GM23338 (cell line): ENCODE measurements around the gene OR9A2. TPM values are rescaled to one million over a fixed set of nuclear protein-coding genes. Genes with fewer than 3 reads are reported as not detected.

Source experiments
- ATAC-seq: fragments of 200-7000 bp; cut with Tn5 transposase; 3 replicates; pipeline ENCODE4 v1.9.1; 2020
- DNase-seq: peaks from one replicate; pipeline ENCODE4 v3.0.0-alpha.2; 2015; ENCODE audit warnings: low spot score
- H2AFZ ChIP-seq: fragments of 200-600 bp; sonication (generic); 2 replicates; pipeline ENCODE4 v1.8.0; 2016; ENCODE audit warnings: antibody characterized with exemption, mild to moderate bottlenecking, moderate library complexity
- H3F3A ChIP-seq: fragments of 200-600 bp; sonication (generic); replicated peaks from 2 replicates; pipeline ENCODE4 v1.8.0; 2017; ENCODE audit warnings: antibody characterized with exemption, mixed run types, low read depth
- H3K27ac ChIP-seq: fragments of 200-600 bp; sonication (generic); 2 replicates; pipeline ENCODE4 v1.6.1; 2016; ENCODE audit warnings: low read depth
- H3K27me3 ChIP-seq: fragments of 200-600 bp; sonication (generic); 2 replicates; pipeline ENCODE4 v1.8.0; 2016; ENCODE audit warnings: mild to moderate bottlenecking, mixed run types, moderate library complexity; ENCODE audit not compliant: insufficient read depth
- H3K36me3 ChIP-seq: fragments of 200-600 bp; sonication (generic); 2 replicates; pipeline ENCODE4 v1.8.0; 2016; ENCODE audit warnings: mild to moderate bottlenecking; ENCODE audit not compliant: insufficient read depth
- H3K4me1 ChIP-seq: fragments of 200-600 bp; sonication (generic); 2 replicates; pipeline ENCODE4 v1.8.0; 2016; ENCODE audit warnings: mild to moderate bottlenecking, moderate library complexity; ENCODE audit not compliant: insufficient read depth
- H3K4me2 ChIP-seq: fragments of 200-600 bp; sonication (generic); 2 replicates; pipeline ENCODE4 v1.7.1; 2017; ENCODE audit warnings: mixed run types
- H3K4me3 ChIP-seq: fragments of 200-600 bp; sonication (generic); 2 replicates; pipeline ENCODE4 v1.6.1; 2016; ENCODE audit warnings: mixed run types
- H3K79me2 ChIP-seq: fragments of 200-600 bp; sonication (generic); replicated peaks from 2 replicates; pipeline ENCODE4 v1.8.0; 2017; ENCODE audit warnings: mild to moderate bottlenecking; ENCODE audit not compliant: insufficient read depth
- H3K9me2 ChIP-seq: fragments of 200-600 bp; sonication (generic); 2 replicates; pipeline ENCODE4 v1.8.0; 2017; ENCODE audit not compliant: insufficient read depth
- H4K20me1 ChIP-seq: fragments of 200-600 bp; sonication (generic); replicated peaks from 2 replicates; pipeline ENCODE4 v1.8.0; 2017; ENCODE audit warnings: mild to moderate bottlenecking; ENCODE audit not compliant: insufficient read depth
- H3K27ac Mint-ChIP-seq: 2 replicates; pipeline ENCODE4 v1.8.0; 2020; ENCODE audit warnings: inconsistent platforms, mild to moderate bottlenecking, moderate library complexity, mixed read lengths
- H3K27me3 Mint-ChIP-seq: 3 replicates; pipeline ENCODE4 v1.8.0; 2022; ENCODE audit warnings: low read depth, mild to moderate bottlenecking, moderate library complexity, mixed read lengths, inconsistent platforms; ENCODE audit not compliant: insufficient read depth, poor library complexity
- H3K36me3 Mint-ChIP-seq: 3 replicates; pipeline ENCODE4 v1.8.0; 2021; ENCODE audit warnings: low read depth, mild to moderate bottlenecking, inconsistent platforms, moderate library complexity, mixed read lengths
- H3K4me1 Mint-ChIP-seq: 3 replicates; pipeline ENCODE4 v1.8.0; 2020; ENCODE audit warnings: mild to moderate bottlenecking, inconsistent platforms, mixed read lengths
- H3K4me3 Mint-ChIP-seq: 3 replicates; pipeline ENCODE4 v1.8.0; 2021; ENCODE audit warnings: moderate library complexity, mild to moderate bottlenecking, inconsistent platforms, mixed read lengths
- H3K9me3 Mint-ChIP-seq: 3 replicates; pipeline ENCODE4 v1.8.0; 2020; ENCODE audit warnings: moderate library complexity, mild to moderate bottlenecking, inconsistent platforms, mixed read lengths
- CREB1 ChIP-seq: fragments of 250-450 bp; sonication (Bioruptor Pico); IDR thresholded peaks from 2 replicates; pipeline ENCODE4 v1.5.0; 2020; ENCODE audit warnings: low read depth, mild to moderate bottlenecking, moderate library complexity
- EZH2 ChIP-seq: fragments of 200-600 bp; sonication (generic); IDR thresholded peaks from one replicate; pipeline ENCODE4 v1.8.0; 2017; ENCODE audit warnings: antibody characterized with exemption, mild to moderate bottlenecking, low read depth; ENCODE audit not compliant: unreplicated experiment
- JUNB ChIP-seq: IDR thresholded peaks from one replicate; pipeline ENCODE4 v1.6.1; 2016; ENCODE audit warnings: antibody characterized with exemption; ENCODE audit not compliant: unreplicated experiment
- POLR2AphosphoS5 ChIP-seq: IDR thresholded peaks from 2 replicates; pipeline ENCODE4 v1.6.1; 2016; ENCODE audit warnings: antibody characterized with exemption, low read depth
- STAT1 ChIP-seq: IDR thresholded peaks from one replicate; pipeline ENCODE4 v1.6.1; 2016; ENCODE audit warnings: antibody characterized with exemption; ENCODE audit not compliant: unreplicated experiment
- ZNF114 ChIP-seq: fragments of 250-450 bp; sonication (Bioruptor Pico); IDR thresholded peaks from 2 replicates; pipeline ENCODE4 v1.5.0; 2020; ENCODE audit warnings: mild to moderate bottlenecking, moderate library complexity
- ZNF331 ChIP-seq: fragments of 250-450 bp; sonication (Bioruptor Pico); IDR thresholded peaks from 2 replicates; pipeline ENCODE4 v1.5.0; 2020; ENCODE audit warnings: low read depth, mild to moderate bottlenecking, moderate library complexity
- polyA plus RNA-seq: library from polyadenylated mRNA; unstranded; fragments of >200 nt; fragmentation: Nextera tagmentation; extraction: Ambion mirVana; gene quantifications from 2 replicates; pipeline ENCODE4 v1.2.1, GENCODE V29; 2016
- total RNA-seq: library from RNA; depleted of rRNA; stranded (reverse); fragments of >200 nt; shearing (Covaris generic); gene quantifications from 2 replicates; pipeline ENCODE4 v1.2.3, GENCODE V29; 2014
- TF ChIP-seq, protein P1 (sequence below): IDR thresholded peaks from 2 replicates; pipeline ENCODE4 v1.6.1; 2016; ENCODE audit warnings: antibody characterized with exemption
- TF ChIP-seq, protein P2 (sequence below): IDR thresholded peaks from one replicate; pipeline ENCODE4 v1.6.1; 2018; ENCODE audit warnings: antibody characterized with exemption; ENCODE audit not compliant: unreplicated experiment
- TF ChIP-seq, protein P3 (sequence below), 2 experiments: fragments of 200-600 bp in 1 of 2; sonication (generic) in 1 of 2; conservative IDR thresholded peaks; 2 replicates each; pipeline versions ENCODE4 v1.5.1 to v1.6.1; 2016 to 2017; ENCODE audit warnings: antibody characterized with exemption in 2 of 2, low read depth in 2 of 2, mild to moderate bottlenecking in 2 of 2, moderate library complexity in 1 of 2

The OR9A2 gene
- total and polyA plus RNA-seq, 2 experiments from 2014 or later, result not detected

DNA sequence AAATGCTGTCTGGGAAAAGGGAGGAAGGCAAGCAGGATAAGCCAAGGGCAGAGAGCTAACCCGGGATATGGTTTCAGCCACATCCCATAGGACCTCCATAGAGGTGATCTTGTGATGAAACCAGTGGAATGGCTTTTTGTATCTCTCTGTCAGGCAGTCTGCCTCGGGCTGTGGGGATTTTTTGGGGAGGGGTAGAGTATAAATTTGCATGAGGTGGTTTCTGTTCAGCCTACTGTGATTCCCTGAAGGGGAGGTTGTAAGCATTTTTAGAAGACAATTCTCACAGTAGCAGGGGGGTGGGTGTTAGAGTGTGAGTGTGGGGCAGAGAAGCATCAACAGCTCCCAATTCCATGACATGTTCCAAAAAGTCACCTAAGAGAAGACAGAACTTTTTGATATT is 11.8 kb downstream of the OR9A2 start (continued):
- TF ChIP-seq, protein P1, sequence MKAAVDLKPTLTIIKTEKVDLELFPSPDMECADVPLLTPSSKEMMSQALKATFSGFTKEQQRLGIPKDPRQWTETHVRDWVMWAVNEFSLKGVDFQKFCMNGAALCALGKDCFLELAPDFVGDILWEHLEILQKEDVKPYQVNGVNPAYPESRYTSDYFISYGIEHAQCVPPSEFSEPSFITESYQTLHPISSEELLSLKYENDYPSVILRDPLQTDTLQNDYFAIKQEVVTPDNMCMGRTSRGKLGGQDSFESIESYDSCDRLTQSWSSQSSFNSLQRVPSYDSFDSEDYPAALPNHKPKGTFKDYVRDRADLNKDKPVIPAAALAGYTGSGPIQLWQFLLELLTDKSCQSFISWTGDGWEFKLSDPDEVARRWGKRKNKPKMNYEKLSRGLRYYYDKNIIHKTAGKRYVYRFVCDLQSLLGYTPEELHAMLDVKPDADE, result no peak
- TF ChIP-seq POLR2AphosphoS5, result no peak

DNA sequence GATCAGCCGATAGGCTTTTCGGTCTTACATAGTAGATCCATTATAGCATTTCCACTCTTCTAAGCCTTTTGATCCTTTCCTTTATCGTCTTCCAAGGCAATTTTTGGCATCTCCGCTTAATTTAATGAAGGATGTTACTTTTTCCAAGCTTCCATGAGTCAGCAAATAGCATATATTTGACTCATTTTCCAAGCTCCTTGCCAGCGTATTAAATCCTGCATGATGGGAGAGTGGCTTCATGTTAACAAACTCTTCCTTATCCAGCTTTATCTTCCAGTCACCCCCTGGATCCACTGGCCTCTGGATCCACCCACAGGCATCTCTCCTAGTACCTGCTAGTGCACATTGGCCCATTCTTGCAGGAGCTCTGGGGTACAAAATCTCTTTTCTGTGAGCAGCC is 13.0 kb downstream of the OR9A2 start:
- H3K4me3 Mint-ChIP-seq, result no peak overlapping the region
- ATAC-seq (no peak), DNase-seq (no peak)
- Histone ChIP-seq H3K9me2 (no peaks in the 10 kb centered on the region), H4K20me1 (no peaks in the 10 kb centered on the region), H3K79me2 (no peaks in the 10 kb centered on the region), H3K36me3 (no peaks in the 10 kb centered on the region), H3K27me3 (no peaks in the 10 kb centered on the region), H3F3A (no peaks in the 10 kb centered on the region), H3K4me3 (no peak overlapping the region), H3K27ac (no peak overlapping the region), H3K4me1 (no peaks in the 10 kb centered on the region), H3K4me2 (no peak overlapping the region), H2AFZ (no peak overlapping the region)
- H3K9me3 Mint-ChIP-seq, result no peaks in the 10 kb centered on the region
- H3K27ac Mint-ChIP-seq, result no peak overlapping the region
- no peaks in the 10 kb centered on the region for H3K36me3 Mint-ChIP-seq
- H3K4me1 Mint-ChIP-seq, result no peaks in the 10 kb centered on the region; the same call in 2 of the 3 replicates
- H3K27me3 Mint-ChIP-seq, result no peaks in the 10 kb centered on the region
- TF ChIP-seq STAT1, result no peak

DNA sequence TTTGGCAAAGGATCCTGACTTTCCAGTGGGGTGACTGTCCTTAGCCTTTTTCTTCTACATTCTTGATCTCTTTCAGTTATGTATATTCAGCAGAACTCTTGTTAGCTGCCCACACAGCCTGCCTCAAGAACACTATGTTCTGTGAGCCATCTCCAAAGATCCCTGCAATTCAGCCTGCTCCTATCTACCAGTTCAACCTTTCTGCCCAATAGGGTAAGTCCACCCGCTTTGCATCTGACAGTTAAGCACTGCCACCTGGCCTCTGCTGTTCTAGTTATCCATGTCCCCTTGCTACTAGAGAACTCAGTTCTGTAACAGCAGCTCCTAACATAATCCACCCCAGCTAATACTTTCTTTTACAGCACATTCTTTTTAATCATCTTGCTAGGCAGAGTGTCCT is 13.5 kb downstream of the OR9A2 start:
- Histone ChIP-seq H3K27ac (no peak overlapping the region), H3K9me2 (no peaks in the 10 kb centered on the region), H2AFZ (no peak overlapping the region), H3F3A (no peaks in the 10 kb centered on the region), H3K79me2 (no peaks in the 10 kb centered on the region), H4K20me1 (no peaks in the 10 kb centered on the region), H3K36me3 (no peaks in the 10 kb centered on the region), H3K27me3 (no peaks in the 10 kb centered on the region), H3K4me3 (no peak overlapping the region), H3K4me2 (no peak overlapping the region), H3K4me1 (no peaks in the 10 kb centered on the region)
- no peaks in the 10 kb centered on the region for H3K9me3 Mint-ChIP-seq
- H3K4me1 Mint-ChIP-seq, result no peaks in the 10 kb centered on the region; the same call in 2 of the 3 replicates
- H3K27me3 Mint-ChIP-seq, result no peaks in the 10 kb centered on the region
- ATAC-seq, result no peak
- DNase-seq, result no peak
- H3K36me3 Mint-ChIP-seq, result no peaks in the 10 kb centered on the region
- H3K27ac Mint-ChIP-seq, result no peak overlapping the region
- no peak overlapping the region for H3K4me3 Mint-ChIP-seq
- TF ChIP-seq EZH2 (no peak), ZNF114 (CRISPR knock-in tag) (no peak), CREB1 (CRISPR knock-in tag) (no peak), JUNB (no peak), STAT1 (no peak), ZNF331 (CRISPR knock-in tag) (no peak), POLR2AphosphoS5 (no peak)
- TF ChIP-seq, protein P2, sequence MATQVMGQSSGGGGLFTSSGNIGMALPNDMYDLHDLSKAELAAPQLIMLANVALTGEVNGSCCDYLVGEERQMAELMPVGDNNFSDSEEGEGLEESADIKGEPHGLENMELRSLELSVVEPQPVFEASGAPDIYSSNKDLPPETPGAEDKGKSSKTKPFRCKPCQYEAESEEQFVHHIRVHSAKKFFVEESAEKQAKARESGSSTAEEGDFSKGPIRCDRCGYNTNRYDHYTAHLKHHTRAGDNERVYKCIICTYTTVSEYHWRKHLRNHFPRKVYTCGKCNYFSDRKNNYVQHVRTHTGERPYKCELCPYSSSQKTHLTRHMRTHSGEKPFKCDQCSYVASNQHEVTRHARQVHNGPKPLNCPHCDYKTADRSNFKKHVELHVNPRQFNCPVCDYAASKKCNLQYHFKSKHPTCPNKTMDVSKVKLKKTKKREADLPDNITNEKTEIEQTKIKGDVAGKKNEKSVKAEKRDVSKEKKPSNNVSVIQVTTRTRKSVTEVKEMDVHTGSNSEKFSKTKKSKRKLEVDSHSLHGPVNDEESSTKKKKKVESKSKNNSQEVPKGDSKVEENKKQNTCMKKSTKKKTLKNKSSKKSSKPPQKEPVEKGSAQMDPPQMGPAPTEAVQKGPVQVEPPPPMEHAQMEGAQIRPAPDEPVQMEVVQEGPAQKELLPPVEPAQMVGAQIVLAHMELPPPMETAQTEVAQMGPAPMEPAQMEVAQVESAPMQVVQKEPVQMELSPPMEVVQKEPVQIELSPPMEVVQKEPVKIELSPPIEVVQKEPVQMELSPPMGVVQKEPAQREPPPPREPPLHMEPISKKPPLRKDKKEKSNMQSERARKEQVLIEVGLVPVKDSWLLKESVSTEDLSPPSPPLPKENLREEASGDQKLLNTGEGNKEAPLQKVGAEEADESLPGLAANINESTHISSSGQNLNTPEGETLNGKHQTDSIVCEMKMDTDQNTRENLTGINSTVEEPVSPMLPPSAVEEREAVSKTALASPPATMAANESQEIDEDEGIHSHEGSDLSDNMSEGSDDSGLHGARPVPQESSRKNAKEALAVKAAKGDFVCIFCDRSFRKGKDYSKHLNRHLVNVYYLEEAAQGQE, result no peak
- TF ChIP-seq, protein P3, sequence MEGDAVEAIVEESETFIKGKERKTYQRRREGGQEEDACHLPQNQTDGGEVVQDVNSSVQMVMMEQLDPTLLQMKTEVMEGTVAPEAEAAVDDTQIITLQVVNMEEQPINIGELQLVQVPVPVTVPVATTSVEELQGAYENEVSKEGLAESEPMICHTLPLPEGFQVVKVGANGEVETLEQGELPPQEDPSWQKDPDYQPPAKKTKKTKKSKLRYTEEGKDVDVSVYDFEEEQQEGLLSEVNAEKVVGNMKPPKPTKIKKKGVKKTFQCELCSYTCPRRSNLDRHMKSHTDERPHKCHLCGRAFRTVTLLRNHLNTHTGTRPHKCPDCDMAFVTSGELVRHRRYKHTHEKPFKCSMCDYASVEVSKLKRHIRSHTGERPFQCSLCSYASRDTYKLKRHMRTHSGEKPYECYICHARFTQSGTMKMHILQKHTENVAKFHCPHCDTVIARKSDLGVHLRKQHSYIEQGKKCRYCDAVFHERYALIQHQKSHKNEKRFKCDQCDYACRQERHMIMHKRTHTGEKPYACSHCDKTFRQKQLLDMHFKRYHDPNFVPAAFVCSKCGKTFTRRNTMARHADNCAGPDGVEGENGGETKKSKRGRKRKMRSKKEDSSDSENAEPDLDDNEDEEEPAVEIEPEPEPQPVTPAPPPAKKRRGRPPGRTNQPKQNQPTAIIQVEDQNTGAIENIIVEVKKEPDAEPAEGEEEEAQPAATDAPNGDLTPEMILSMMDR (conservative IDR thresholded peaks at IDR 0.05; ENCODE audit: low read depth in 2 of 2), result no peak
